H9 (cell line): ENCODE data around the gene EOGT. TPM values are rescaled to one million over a fixed set of nuclear protein-coding genes. Genes with fewer than 3 reads are reported as not detected.

Experiments
- DNase-seq: peaks from one replicate; pipeline ENCODE4 v3.0.0-alpha.2; 2017
- H2AFZ ChIP-seq: one replicate; pipeline ENCODE4 v1.6.1; 2013; ENCODE audit warnings: mild to moderate bottlenecking, low read length, control low read depth, moderate library complexity
- H2AK5ac ChIP-seq: 2 replicates; pipeline ENCODE4 v1.6.1; 2013; ENCODE audit warnings: low read length, control low read depth, mixed read lengths; ENCODE audit not compliant: insufficient read length
- H2BK120ac ChIP-seq: one replicate; pipeline ENCODE4 v1.6.1; 2013; ENCODE audit warnings: low read depth, mild to moderate bottlenecking, low read length, control low read depth, inconsistent platforms; ENCODE audit not compliant: poor library complexity, severe bottlenecking
- H2BK12ac ChIP-seq: 2 replicates; pipeline ENCODE4 v1.6.1; 2013; ENCODE audit warnings: low read length, control low read depth, mixed read lengths, low read depth; ENCODE audit not compliant: insufficient read length
- H2BK15ac ChIP-seq: 2 replicates; pipeline ENCODE4 v1.6.1; 2013; ENCODE audit warnings: low read depth, low read length, control low read depth
- H2BK20ac ChIP-seq: one replicate; pipeline ENCODE4 v1.6.1; 2013; ENCODE audit warnings: low read depth, mild to moderate bottlenecking, low read length, control low read depth, inconsistent platforms; ENCODE audit not compliant: poor library complexity, severe bottlenecking
- H2BK5ac ChIP-seq: 2 replicates; pipeline ENCODE4 v1.6.1; 2013; ENCODE audit warnings: low read length, control low read depth, mixed read lengths; ENCODE audit not compliant: insufficient read length
- H3K14ac ChIP-seq: 2 replicates; pipeline ENCODE4 v1.6.1; 2013; ENCODE audit warnings: low read length, control low read depth; ENCODE audit not compliant: insufficient read depth
- H3K18ac ChIP-seq: 2 replicates; pipeline ENCODE4 v1.6.1; 2013; ENCODE audit warnings: low read depth, mild to moderate bottlenecking, mixed read lengths, low read length, control low read depth; ENCODE audit not compliant: insufficient read length
- H3K23ac ChIP-seq: 2 replicates; pipeline ENCODE4 v1.6.1; 2013; ENCODE audit warnings: low read length, control low read depth, mixed read lengths, low read depth; ENCODE audit not compliant: insufficient read length
- H3K23me2 ChIP-seq: 2 replicates; pipeline ENCODE4 v1.6.1; 2013; ENCODE audit warnings: low read depth, mild to moderate bottlenecking, mixed read lengths, low read length, control low read depth; ENCODE audit not compliant: insufficient read length, poor library complexity, severe bottlenecking
- H3K27ac ChIP-seq: 2 replicates; pipeline ENCODE4 v1.5.1; 2013; ENCODE audit warnings: low read length, control low read depth, mixed read lengths, low read depth; ENCODE audit not compliant: insufficient read length
- H3K27me3 ChIP-seq: 2 replicates; pipeline ENCODE4 v1.6.1; 2013; ENCODE audit warnings: low read length, control low read depth, inconsistent platforms; ENCODE audit not compliant: insufficient read depth
- H3K4ac ChIP-seq: 2 replicates; pipeline ENCODE4 v1.6.1; 2013; ENCODE audit warnings: low read depth, mild to moderate bottlenecking, control low read depth, inconsistent platforms, low read length, moderate library complexity
- H3K4me1 ChIP-seq: 2 replicates; pipeline ENCODE4 v1.6.1; 2013; ENCODE audit warnings: low read length, control low read depth, inconsistent platforms; ENCODE audit not compliant: insufficient read depth
- H3K4me2 ChIP-seq: 2 replicates; pipeline ENCODE4 v1.6.1; 2013; ENCODE audit warnings: low read length, control low read depth, mixed read lengths; ENCODE audit not compliant: insufficient read length, insufficient read depth
- H3K56ac ChIP-seq: 2 replicates; pipeline ENCODE4 v1.6.1; 2013; ENCODE audit warnings: low read depth, mild to moderate bottlenecking, mixed read lengths, low read length, control low read depth; ENCODE audit not compliant: insufficient read length
- H3K79me1 ChIP-seq: 2 replicates; pipeline ENCODE4 v1.6.1; 2013; ENCODE audit warnings: low read depth, mild to moderate bottlenecking, moderate library complexity, low read length, control low read depth, inconsistent platforms; ENCODE audit not compliant: insufficient read depth, poor library complexity, severe bottlenecking
- H3K79me2 ChIP-seq: 2 replicates; pipeline ENCODE4 v1.6.1; 2013; ENCODE audit warnings: low read length, control low read depth, inconsistent platforms; ENCODE audit not compliant: insufficient read depth
- H3K9ac ChIP-seq: 2 replicates; pipeline ENCODE4 v1.6.1; 2013; ENCODE audit warnings: low read length, control low read depth, mixed read lengths; ENCODE audit not compliant: insufficient read length; ENCODE audit errors: extremely low read depth
- H3K9me3 ChIP-seq: one replicate; pipeline ENCODE4 v1.6.1; 2013; ENCODE audit warnings: low read depth, low read length, inconsistent platforms; ENCODE audit not compliant: control insufficient read depth
- H3T11ph ChIP-seq: one replicate; pipeline ENCODE4 v1.6.1; 2013; ENCODE audit warnings: mild to moderate bottlenecking, low read length, control low read depth, inconsistent platforms
- H4K20me1 ChIP-seq: one replicate; pipeline ENCODE4 v1.6.1; 2013; ENCODE audit not compliant: control insufficient read depth, insufficient read length, insufficient read depth
- H4K5ac ChIP-seq: 2 replicates; pipeline ENCODE4 v1.6.1; 2013; ENCODE audit warnings: low read depth, mild to moderate bottlenecking, mixed read lengths, low read length, control low read depth; ENCODE audit not compliant: insufficient read length
- H4K8ac ChIP-seq: replicated peaks from 2 replicates; pipeline ENCODE4 v1.6.1; 2013; ENCODE audit warnings: low read length, control low read depth, mixed read lengths, low read depth; ENCODE audit not compliant: insufficient read length
- H4K91ac ChIP-seq: 2 replicates; pipeline ENCODE4 v1.6.1; 2013; ENCODE audit warnings: low read depth, mild to moderate bottlenecking, moderate library complexity, mixed read lengths, low read length, control low read depth; ENCODE audit not compliant: insufficient read length
- H3K27ac Mint-ChIP-seq, 3 experiments: 2 replicates in 2 of 3; 3 replicates in 1 of 3; pipeline ENCODE4 v1.8.0; 2020 to 2021; ENCODE audit warnings: mixed read lengths in 3 of 3, mild to moderate bottlenecking in 1 of 3, moderate library complexity in 1 of 3
- H3K27me3 Mint-ChIP-seq: 2 replicates; pipeline ENCODE4 v1.8.0; 2021; ENCODE audit warnings: low read depth, mild to moderate bottlenecking, moderate library complexity, mixed read lengths
- H3K36me3 Mint-ChIP-seq, 3 experiments: 2 replicates in 2 of 3; 3 replicates in 1 of 3; pipeline ENCODE4 v1.8.0; 2020 to 2021; ENCODE audit warnings: low read depth in 3 of 3, mixed read lengths in 3 of 3; ENCODE audit not compliant: insufficient read depth in 1 of 3
- H3K4me1 Mint-ChIP-seq, 2 experiments: 2 replicates each; pipeline ENCODE4 v1.8.0; 2020; ENCODE audit warnings: mixed read lengths in 2 of 2
- H3K4me3 Mint-ChIP-seq, 2 experiments: 2 replicates in 1 of 2; 3 replicates in 1 of 2; pipeline ENCODE4 v1.8.0; 2020 to 2021; ENCODE audit warnings: mild to moderate bottlenecking in 2 of 2, mixed read lengths in 2 of 2, moderate library complexity in 1 of 2
- H3K9me3 Mint-ChIP-seq, 2 experiments: 2 replicates in 1 of 2; 3 replicates in 1 of 2; pipeline ENCODE4 v1.8.0; 2020; ENCODE audit warnings: mild to moderate bottlenecking in 2 of 2, mixed read lengths in 2 of 2, moderate library complexity in 1 of 2
- CTCF ChIP-seq: fragments of 200-600 bp; sonication (generic); conservative IDR thresholded peaks from 3 replicates; pipeline ENCODE4 v1.8.0; 2021; ENCODE audit warnings: antibody characterized with exemption, mild to moderate bottlenecking
- WGBS: extraction: QIAGEN DNeasy Blood & Tissue Kit; methylation state at CpG from one replicate; pipeline ENCODE4 v1.1.7; 2013; ENCODE audit warnings: missing lambda C conversion rate, low lambda C conversion rate, mixed read lengths; ENCODE audit not compliant: insufficient read length; ENCODE audit errors: extremely low coverage; 5-methylcytosine and 5-hydroxymethylcytosine counted together
- total RNA-seq: library from RNA; stranded (reverse); gene quantifications from 2 replicates; pipeline ENCODE4 v1.2.1, GENCODE V29; 2021

EOGT gene
- total RNA-seq, 1 experiment from 2014 or later: 30.5 TPM

GRCh38 chr3:69016901-69017300 lies 3.4 kb upstream of the EOGT start:
- H3K9ac ChIP-seq: no peak overlapping the region
- TF ChIP-seq CTCF: no peak
- Mint-ChIP-seq H3K27me3 (no peaks in the 10 kb centered on the region), H3K27ac (no peak overlapping the region), H3K36me3 (peaks cover 0 to 6% (median 4%) of the 10 kb centered on the region in 3 experiments; a peak in 3 of 7 replicates), H3K4me1 (peaks cover 22% of the 10 kb centered on the region in 2 experiments), H3K9me3 (0 out of 5 replicates have a peak, but pooled peaks cover 0 to 3% of the 10 kb centered on the region in 2 experiments), H3K4me3 (no peak overlapping the region)
- no peak overlapping the region for H2BK12ac ChIP-seq
- no peak overlapping the region for H3K56ac ChIP-seq
- peaks cover 4% of the 10 kb centered on the region for H3K23me2 ChIP-seq
- no peak for DNase-seq
- H4K91ac ChIP-seq: no peak overlapping the region
- H3K14ac ChIP-seq: no peak overlapping the region
- no peak overlapping the region for H2BK15ac ChIP-seq
- H3K4me2 ChIP-seq: no peak overlapping the region
- H3K23ac ChIP-seq: no peak overlapping the region
- no peak overlapping the region for H3K27ac ChIP-seq
- peaks cover 5% of the 10 kb centered on the region; the same call in 1 of the 2 replicates for H3K4me1 ChIP-seq
- H3K18ac ChIP-seq: no peak overlapping the region
- no peak overlapping the region for H3K4ac ChIP-seq
- no peak overlapping the region for H4K8ac ChIP-seq
- no peak overlapping the region for H2BK5ac ChIP-seq
- H4K20me1 ChIP-seq: no peaks in the 10 kb centered on the region
- H4K5ac ChIP-seq: no peak overlapping the region
- H2AK5ac ChIP-seq: no peak overlapping the region
- H2AFZ ChIP-seq: no peak overlapping the region
- no peaks in the 10 kb centered on the region for H3K79me1 ChIP-seq
- no CpG with 5 or more reads among the region's 2 CpGs for WGBS
- H2BK120ac ChIP-seq: no peak overlapping the region
- H3K27me3 ChIP-seq: no peaks in the 10 kb centered on the region
- no peaks in the 10 kb centered on the region for H3K9me3 ChIP-seq
- H2BK20ac ChIP-seq: no peak overlapping the region
- H3T11ph ChIP-seq: no peak overlapping the region
- no peaks in the 10 kb centered on the region for H3K79me2 ChIP-seq
